Measurements from ENCODE around the gene NPAS3. TPM values are rescaled to one million over a fixed set of nuclear protein-coding genes. Genes with fewer than 3 reads are reported as not detected.

The NPAS3 gene
- total and polyA plus RNA-seq, 2 of the 8 experiments (the other 6 are each of a cell fraction or from before 2014, with no cell fraction given), result 0.11 to 0.60 TPM

DNA sequence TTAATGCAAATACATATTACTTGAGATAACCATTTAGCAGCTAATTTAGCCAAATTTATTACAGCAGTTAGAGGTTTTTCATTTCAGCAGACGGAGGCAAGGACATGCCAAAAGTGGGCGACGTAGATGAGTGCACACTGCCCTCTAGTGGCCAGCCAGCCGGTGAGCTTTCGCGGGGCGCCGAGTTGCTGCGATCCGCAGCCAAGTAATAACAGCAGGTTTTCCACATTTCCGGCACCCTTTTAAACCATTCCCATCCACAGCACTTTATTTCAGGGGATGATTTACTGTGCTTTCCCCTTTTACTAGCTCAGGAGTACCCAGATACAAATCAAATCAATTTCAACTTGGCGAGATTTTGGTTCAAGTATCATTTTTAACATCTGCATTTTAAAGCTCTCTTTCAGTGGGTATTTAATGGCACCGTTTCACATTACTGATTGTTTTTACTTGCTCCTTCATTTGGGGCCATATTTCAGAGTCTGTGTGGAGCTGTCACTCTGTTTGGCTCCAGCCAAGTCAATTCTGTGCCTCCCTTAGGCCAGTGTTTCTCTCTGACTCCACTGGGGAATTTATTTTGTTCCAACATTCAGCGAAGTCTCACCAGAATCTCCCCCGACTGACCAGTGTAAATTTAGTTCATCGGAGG, 854.2 kb downstream of the NPAS3 start (continued):
- TF ChIP-seq TAF7 (optimal IDR thresholded peaks at IDR 0.05; ENCODE audit: borderline replicate concordance, low read depth, low read length), result no peak

Data from H1 (cell line).